BE2C (cell line): ENCODE results near the gene C10orf95.

Experiments used
- DNase-seq: peaks from one replicate; pipeline ENCODE4 v3.0.0-alpha.2; 2020
- H3K27me3 ChIP-seq: fragments of 250-450 bp; sonication (Bioruptor Pico); 2 replicates; pipeline ENCODE4 v1.5.1; 2020; ENCODE audit warnings: mild to moderate bottlenecking
- H3K36me3 ChIP-seq: fragments of 250-450 bp; sonication (Bioruptor Pico); 2 replicates; pipeline ENCODE4 v1.5.1; 2020; ENCODE audit warnings: mild to moderate bottlenecking
- H3K4me1 ChIP-seq: fragments of 250-450 bp; sonication (Bioruptor Pico); 2 replicates; pipeline ENCODE4 v1.5.1; 2020
- H3K4me3 ChIP-seq: 2 replicates; pipeline ENCODE4 v1.5.1; 2011; ENCODE audit warnings: low read depth, low read length
- H3K9me3 ChIP-seq: fragments of 250-450 bp; sonication (Bioruptor Pico); 2 replicates; pipeline ENCODE4 v1.5.1; 2020
- TF ChIP-seq, protein P1 (sequence below): IDR thresholded peaks from 2 replicates; pipeline ENCODE4 v1.5.1; 2012; ENCODE audit warnings: mild to moderate bottlenecking, low read depth, low read length

Gene C10orf95

DNA sequence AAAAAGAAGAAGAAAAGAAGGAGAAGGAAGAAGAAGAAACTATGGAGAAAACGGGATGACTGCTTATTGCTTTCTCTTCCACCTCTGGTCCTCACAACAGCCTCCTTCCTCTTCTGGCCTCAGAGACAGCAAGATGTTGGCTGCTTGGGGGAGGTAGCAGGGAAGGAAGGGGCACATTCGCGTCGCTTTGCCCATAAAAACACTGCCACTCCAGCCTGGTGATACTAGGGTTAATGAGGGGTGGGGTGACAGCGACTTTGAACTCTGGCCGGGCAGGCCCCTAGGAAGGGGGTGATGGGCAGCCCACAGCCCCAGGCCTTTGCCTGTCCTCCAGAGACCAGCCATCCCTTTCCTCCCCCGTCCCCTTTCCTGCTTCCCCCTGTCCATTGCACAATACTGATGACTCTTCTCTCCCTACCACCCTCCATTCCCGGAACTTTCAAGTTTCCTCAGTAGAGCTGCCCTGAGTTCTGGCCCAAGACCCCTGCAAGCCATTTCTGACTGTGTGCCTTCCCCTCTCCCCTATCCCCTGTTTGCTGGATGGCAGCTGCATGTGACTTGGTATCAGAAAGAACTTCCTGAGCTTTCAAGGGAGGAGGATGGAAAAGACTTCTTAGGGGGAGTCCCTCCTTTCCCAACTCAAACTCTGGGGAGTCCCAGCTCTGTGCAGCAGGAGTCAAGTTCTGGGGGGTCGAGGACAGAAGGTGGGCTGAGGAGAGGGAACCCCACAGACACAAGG is 16.8 kb downstream of the C10orf95 start:
- Histone ChIP-seq H3K4me1 (no peaks in the 10 kb centered on the region), H3K36me3 (no peaks in the 10 kb centered on the region), H3K9me3 (no peaks in the 10 kb centered on the region), H3K4me3 (no peak overlapping the region), H3K27me3 (no peaks in the 10 kb centered on the region)
- TF ChIP-seq, protein P1, sequence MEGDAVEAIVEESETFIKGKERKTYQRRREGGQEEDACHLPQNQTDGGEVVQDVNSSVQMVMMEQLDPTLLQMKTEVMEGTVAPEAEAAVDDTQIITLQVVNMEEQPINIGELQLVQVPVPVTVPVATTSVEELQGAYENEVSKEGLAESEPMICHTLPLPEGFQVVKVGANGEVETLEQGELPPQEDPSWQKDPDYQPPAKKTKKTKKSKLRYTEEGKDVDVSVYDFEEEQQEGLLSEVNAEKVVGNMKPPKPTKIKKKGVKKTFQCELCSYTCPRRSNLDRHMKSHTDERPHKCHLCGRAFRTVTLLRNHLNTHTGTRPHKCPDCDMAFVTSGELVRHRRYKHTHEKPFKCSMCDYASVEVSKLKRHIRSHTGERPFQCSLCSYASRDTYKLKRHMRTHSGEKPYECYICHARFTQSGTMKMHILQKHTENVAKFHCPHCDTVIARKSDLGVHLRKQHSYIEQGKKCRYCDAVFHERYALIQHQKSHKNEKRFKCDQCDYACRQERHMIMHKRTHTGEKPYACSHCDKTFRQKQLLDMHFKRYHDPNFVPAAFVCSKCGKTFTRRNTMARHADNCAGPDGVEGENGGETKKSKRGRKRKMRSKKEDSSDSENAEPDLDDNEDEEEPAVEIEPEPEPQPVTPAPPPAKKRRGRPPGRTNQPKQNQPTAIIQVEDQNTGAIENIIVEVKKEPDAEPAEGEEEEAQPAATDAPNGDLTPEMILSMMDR = no peak
- DNase-seq = no peak

DNA sequence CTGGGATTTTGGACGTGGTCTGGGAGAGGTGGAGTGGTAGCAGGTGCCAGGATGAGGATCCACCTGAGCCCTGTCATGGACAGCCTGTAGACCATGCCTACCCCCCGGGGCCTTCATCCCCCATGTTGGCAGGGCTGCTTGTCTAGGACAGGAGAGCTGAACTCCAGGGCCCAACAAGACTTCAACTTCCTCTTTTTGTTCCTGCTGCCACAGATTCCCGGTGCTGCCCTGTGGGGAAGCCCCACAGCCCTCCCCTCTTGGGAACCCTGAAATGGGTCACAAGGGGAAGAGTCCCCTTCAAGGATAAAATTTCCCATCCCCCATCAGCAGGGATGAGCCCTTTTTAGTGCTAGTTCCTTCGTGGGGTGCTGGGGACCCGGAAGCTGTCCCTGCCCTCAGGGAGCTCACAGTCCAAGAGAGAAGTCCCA is 17.7 kb downstream of the C10orf95 start:
- Histone ChIP-seq H3K27me3 (no peaks in the 10 kb centered on the region), H3K36me3 (no peaks in the 10 kb centered on the region), H3K9me3 (no peaks in the 10 kb centered on the region), H3K4me1 (no peaks in the 10 kb centered on the region), H3K4me3 (no peak overlapping the region)
- TF ChIP-seq, protein P1 = no peak
- DNase-seq = no peak

DNA sequence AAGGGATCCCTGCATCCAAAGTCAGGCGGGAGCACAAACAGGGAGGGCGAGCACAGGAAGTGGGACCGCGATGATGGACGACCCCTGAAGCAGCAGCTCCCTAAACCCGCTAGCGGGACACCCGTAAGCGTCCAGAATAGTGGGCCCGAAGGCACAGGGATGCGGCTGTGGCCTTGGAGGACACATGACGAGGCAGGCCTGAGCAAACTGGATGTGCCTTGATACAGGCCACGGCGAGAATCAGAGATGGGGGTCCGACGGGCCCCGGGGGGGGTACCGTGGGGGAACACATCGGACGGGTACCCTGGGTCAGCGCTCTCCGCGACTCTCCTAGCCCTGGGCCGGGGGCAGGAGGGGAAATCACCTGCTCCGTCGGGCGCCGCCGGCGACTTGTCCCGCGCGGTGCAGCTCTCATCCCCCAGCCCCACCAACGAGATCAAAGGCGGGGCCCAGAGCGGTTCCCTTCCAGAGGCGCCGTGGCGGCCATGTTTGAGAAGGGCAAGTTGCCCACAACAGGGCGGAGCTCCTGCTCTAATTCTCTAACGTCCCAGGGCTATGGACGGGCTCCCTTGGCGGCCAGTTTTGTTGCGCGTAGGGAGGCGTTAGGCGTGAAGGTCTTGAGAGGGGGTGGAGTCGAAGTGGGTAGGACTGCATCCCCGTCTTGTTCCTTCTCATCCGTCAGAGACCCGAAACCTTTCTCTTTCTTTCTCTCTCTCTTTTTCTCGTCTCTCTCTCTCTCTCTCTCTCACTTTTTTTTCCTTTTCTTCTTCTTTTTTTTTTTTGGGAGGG is 19.0 kb downstream of the C10orf95 start, which contains the start of gene CUEDC2:
Gene CUEDC2, minus strand, starts transcription at position 413 of the 789 bp plus-strand sequence. CDS start 7,386 bp downstream, outside the sequence.
- TF ChIP-seq, protein P1 = no peak
- Histone ChIP-seq H3K27me3 (no peaks in the 10 kb centered on the region), H3K36me3 (no peaks in the 10 kb centered on the region), H3K4me3 (peak within 1 kb of the TSS; percentile 91), H3K9me3 (no peaks in the 10 kb centered on the region), H3K4me1 (no peaks in the 10 kb centered on the region)
- DNase-seq = peak; percentile 93

DNA sequence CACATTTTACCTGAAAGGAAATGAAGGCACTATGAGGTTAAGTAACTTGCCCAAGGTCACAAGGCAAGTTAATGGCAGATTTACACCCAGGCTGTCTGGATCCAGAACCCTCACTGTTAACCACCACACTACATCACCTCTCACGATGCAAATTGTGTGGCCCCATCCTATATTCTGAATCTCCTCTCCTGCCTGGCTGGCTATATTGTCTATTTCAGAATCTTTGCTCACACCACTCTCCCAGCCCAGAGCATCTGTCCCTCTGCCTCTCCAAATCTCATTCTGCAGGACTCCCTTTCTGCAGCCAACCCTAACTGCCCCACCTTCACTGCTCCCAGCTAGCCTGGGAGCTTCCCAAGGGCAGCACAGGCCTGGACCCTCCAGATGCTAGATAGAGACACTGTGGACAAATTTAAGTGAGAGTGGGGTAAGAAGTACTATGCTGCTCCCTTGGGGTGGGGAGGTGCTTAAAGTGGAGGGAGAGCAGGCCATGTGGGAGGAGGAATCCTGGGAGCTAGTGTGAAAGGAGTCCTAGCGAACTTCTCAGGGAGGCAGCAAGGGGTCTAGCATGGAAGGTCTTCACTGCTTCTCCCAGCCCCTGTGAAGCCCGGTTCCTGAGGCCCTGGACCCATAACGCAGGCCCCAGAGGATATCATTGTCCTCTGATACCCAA is 19.8 kb downstream of the C10orf95 start:
- TF ChIP-seq, protein P1 = no peak
- H3K4me1 ChIP-seq = no peaks in the 10 kb centered on the region
- DNase-seq = no peak
- no peaks in the 10 kb centered on the region for H3K9me3 ChIP-seq
- H3K27me3 ChIP-seq = no peaks in the 10 kb centered on the region
- H3K36me3 ChIP-seq = no peaks in the 10 kb centered on the region
- peak overlapping the region; percentile 91 for H3K4me3 ChIP-seq

DNA sequence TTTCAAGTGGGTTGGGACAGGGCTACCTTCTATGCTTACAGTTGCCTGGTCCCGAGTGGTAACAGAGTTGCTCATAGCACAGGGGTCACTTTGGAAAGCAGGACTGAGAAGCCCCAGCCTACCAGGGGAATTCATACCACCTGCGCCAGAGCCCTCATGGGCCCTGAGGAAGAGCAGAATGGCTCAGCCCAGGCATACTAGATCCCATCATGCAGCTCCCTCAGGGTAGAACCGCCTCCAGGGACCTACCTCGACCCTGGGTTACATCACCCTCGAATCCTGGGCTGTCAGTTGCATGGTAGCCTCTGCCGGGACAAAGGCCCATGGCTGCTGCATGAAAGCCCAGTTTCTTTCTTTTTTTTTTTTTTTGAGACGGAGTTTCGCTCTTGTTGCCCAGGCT is 21.9 kb downstream of the C10orf95 start:
- Histone ChIP-seq H3K9me3 (no peaks in the 10 kb centered on the region), H3K27me3 (no peaks in the 10 kb centered on the region), H3K4me3 (no peak overlapping the region), H3K4me1 (no peaks in the 10 kb centered on the region), H3K36me3 (no peaks in the 10 kb centered on the region)
- DNase-seq = no peak
- TF ChIP-seq, protein P1 = no peak
